Osteoblast (primary cell): ENCODE data around the gene PABPC1L. TPM values are rescaled to one million over a fixed set of nuclear protein-coding genes. Genes with fewer than 3 reads are reported as not detected.

ENCODE experiments used
- DNase-seq: peaks from one replicate; pipeline ENCODE4 v3.0.0; 2011; ENCODE audit warnings: low spot score, mixed read lengths; ENCODE audit not compliant: insufficient read length; ENCODE audit errors: missing footprints
- H2AFZ ChIP-seq: 2 replicates; pipeline ENCODE4 v1.6.0; 2011; ENCODE audit warnings: mild to moderate bottlenecking, low read length
- H3K27ac ChIP-seq: 2 replicates; pipeline ENCODE4 v1.5.1; 2011; ENCODE audit warnings: mild to moderate bottlenecking, low read depth, low read length, moderate library complexity
- H3K27me3 ChIP-seq: 2 replicates; pipeline ENCODE4 v1.6.0; 2012; ENCODE audit warnings: mild to moderate bottlenecking, control low read depth, inconsistent platforms, low read length, moderate library complexity; ENCODE audit not compliant: insufficient read depth
- H3K36me3 ChIP-seq: 2 replicates; pipeline ENCODE4 v1.5.1; 2011; ENCODE audit warnings: mild to moderate bottlenecking, low read length, control low read depth, moderate library complexity; ENCODE audit not compliant: insufficient read depth
- H3K4me1 ChIP-seq: 2 replicates; pipeline ENCODE4 v1.5.1; 2011; ENCODE audit warnings: mild to moderate bottlenecking, low read length, control low read depth, moderate library complexity; ENCODE audit not compliant: insufficient read depth
- H3K4me2 ChIP-seq: 2 replicates; pipeline ENCODE4 v1.6.0; 2011; ENCODE audit warnings: mild to moderate bottlenecking, low read length; ENCODE audit not compliant: insufficient read depth
- H3K4me3 ChIP-seq: fragments of 200-600 bp; sonication (generic); 3 replicates; pipeline ENCODE4 v1.5.1; 2012; ENCODE audit warnings: mild to moderate bottlenecking, low read length, inconsistent platforms; ENCODE audit not compliant: insufficient read depth
- H3K79me2 ChIP-seq: 2 replicates; pipeline ENCODE4 v1.6.0; 2012; ENCODE audit warnings: mild to moderate bottlenecking, low read length, control low read depth, inconsistent platforms; ENCODE audit not compliant: insufficient read depth
- H3K9me3 ChIP-seq: 2 replicates; pipeline ENCODE4 v1.5.1; 2011; ENCODE audit warnings: low read depth, low read length, control low read depth
- H4K20me1 ChIP-seq: 2 replicates; pipeline ENCODE4 v1.6.0; 2012; ENCODE audit warnings: mild to moderate bottlenecking, low read length, control low read depth; ENCODE audit not compliant: insufficient read depth
- total RNA-seq: library from RNA; depleted of rRNA; stranded (reverse); fragments of >200 nt; gene quantifications from 2 replicates; pipeline ENCODE4 v1.2.3, GENCODE V29; 2012
- TF ChIP-seq, protein P1 (sequence below): IDR thresholded peaks from 2 replicates; pipeline ENCODE4 v1.5.1; 2011; ENCODE audit warnings: mild to moderate bottlenecking, low read depth, low read length, moderate library complexity; ENCODE audit errors: extremely low read depth

Gene PABPC1L
- total RNA-seq, 1 donor: 15.6 TPM

DNA sequence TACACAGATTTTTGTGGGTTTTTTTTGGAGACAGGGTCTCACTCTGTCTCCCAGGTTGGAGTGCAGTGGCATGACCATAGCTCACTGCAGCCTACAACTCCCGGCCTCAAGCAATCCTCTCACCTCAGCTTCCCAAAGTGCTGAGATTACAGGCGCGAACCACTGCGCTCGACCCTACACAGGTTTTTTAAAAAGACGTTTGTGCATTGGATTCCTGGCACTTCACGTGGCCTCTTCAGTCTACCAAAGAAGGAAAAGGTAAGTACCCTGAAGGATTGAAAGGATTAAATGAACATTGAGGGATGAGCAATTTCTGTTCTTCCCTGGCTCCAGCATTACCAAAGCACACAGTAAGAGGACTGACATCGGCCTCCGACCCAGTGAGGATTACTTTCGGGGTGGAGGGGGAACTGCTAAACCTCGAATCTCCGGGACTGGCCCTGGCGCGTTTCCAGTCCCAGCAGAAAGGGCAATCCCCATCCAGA is 24.9 kb upstream of the PABPC1L start:
- Histone ChIP-seq H3K4me3 (peak overlapping the region; percentile 95), H3K79me2 (peaks cover 51% of the 10 kb centered on the region), H3K27me3 (peaks cover 2% of the 10 kb centered on the region), H2AFZ (peak overlapping the region; percentile 97), H4K20me1 (peaks cover 40% of the 10 kb centered on the region), H3K27ac (peak overlapping the region; percentile 59), H3K4me2 (peak overlapping the region; percentile 91), H3K9me3 (no peaks in the 10 kb centered on the region), H3K36me3 (no peaks in the 10 kb centered on the region), H3K4me1 (peaks cover 30% of the 10 kb centered on the region)
- TF ChIP-seq, protein P1, sequence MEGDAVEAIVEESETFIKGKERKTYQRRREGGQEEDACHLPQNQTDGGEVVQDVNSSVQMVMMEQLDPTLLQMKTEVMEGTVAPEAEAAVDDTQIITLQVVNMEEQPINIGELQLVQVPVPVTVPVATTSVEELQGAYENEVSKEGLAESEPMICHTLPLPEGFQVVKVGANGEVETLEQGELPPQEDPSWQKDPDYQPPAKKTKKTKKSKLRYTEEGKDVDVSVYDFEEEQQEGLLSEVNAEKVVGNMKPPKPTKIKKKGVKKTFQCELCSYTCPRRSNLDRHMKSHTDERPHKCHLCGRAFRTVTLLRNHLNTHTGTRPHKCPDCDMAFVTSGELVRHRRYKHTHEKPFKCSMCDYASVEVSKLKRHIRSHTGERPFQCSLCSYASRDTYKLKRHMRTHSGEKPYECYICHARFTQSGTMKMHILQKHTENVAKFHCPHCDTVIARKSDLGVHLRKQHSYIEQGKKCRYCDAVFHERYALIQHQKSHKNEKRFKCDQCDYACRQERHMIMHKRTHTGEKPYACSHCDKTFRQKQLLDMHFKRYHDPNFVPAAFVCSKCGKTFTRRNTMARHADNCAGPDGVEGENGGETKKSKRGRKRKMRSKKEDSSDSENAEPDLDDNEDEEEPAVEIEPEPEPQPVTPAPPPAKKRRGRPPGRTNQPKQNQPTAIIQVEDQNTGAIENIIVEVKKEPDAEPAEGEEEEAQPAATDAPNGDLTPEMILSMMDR: no peak
- DNase-seq: no peak

DNA sequence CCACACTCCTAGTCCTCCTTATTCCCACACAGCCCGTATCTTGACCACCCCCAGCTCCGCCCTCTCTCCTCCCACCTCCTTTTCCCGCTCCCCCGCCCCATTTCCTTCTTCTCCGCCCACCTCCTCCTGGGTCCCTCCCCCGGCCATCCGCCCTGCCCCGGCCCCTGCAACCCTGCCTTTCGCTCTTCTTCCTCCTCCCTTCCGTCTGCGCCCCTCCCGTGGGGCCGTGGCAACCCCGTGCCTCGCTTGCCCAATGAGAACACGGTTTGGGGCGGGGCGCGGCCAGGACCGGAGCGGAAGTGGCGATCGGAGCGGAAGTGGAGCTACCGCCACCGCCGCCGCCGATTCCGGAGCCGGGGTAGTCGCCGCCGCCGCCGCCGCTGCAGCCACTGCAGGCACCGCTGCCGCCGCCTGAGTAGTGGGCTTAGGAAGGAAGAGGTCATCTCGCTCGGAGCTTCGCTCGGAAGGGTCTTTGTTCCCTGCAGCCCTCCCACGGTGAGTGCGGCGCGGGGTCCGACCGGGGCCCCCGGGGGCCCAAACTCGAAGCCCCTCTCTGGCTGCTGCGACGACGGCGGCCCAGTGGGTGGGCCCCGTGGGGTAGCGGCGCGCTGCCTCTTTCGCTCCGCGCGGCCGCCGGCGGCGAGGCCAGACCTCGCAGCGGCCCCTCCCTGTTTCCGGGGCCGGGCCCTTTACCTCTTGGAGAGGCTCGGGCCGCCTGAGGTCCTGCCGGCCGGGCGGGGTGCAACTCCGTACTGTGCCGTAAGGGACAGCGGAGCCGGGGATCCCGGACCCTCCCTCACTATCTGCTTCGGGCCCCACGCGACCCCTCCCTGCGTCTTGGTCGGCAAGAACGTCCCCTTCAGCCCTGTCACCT is 24.2 kb upstream of the PABPC1L start, which contains the start of gene YWHAB:
YWHAB (plus strand) TSS at position 314 of the 874 bp plus-strand sequence. CDS start 15,829 bp downstream, outside the sequence.
- H3K36me3 ChIP-seq: no peaks in the 10 kb centered on the region
- H3K27me3 ChIP-seq: peaks cover 2% of the 10 kb centered on the region
- TF ChIP-seq, protein P1: no peak
- peak; percentile 99 for DNase-seq
- peaks cover 56% of the 10 kb centered on the region for H3K79me2 ChIP-seq
- H3K9me3 ChIP-seq: no peaks in the 10 kb centered on the region
- peak within 1 kb of the TSS; percentile 91 for H3K4me2 ChIP-seq
- peak within 1 kb of the TSS; percentile 95 for H3K4me3 ChIP-seq
- peak within 1 kb of the TSS; percentile 77 for H3K27ac ChIP-seq
- peaks cover 30% of the 10 kb centered on the region for H3K4me1 ChIP-seq
- peaks cover 44% of the 10 kb centered on the region for H4K20me1 ChIP-seq
- peak within 1 kb of the TSS; percentile 97 for H2AFZ ChIP-seq

DNA sequence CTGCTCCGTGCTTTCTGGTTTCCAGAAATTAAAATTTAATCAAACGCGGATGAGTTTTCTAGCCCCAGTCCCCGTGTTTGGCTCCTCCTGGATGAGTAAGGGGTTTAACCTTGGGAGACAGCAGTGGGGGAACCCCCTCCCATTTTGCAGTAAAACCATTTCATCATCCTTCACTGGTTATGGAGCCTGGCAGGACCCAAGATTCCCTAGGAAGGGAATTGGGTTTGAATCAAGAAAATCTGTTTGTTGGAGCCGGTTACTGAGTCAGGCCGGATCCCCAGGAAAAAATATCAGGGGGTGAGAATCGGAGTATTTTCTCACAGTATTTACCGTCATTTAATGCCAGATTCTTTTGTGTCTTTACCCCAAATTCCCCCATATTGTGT is 23.6 kb upstream of the PABPC1L start:
- DNase-seq: no peak
- Histone ChIP-seq H3K79me2 (peaks cover 62% of the 10 kb centered on the region), H3K9me3 (no peaks in the 10 kb centered on the region), H3K27me3 (peaks cover 2% of the 10 kb centered on the region), H3K4me1 (peaks cover 30% of the 10 kb centered on the region), H2AFZ (peak overlapping the region; percentile 37), H3K4me2 (peak overlapping the region; percentile 75), H3K4me3 (peak overlapping the region; percentile 95), H4K20me1 (peaks cover 48% of the 10 kb centered on the region), H3K36me3 (no peaks in the 10 kb centered on the region), H3K27ac (peak overlapping the region; percentile 77)
- TF ChIP-seq, protein P1: no peak

DNA sequence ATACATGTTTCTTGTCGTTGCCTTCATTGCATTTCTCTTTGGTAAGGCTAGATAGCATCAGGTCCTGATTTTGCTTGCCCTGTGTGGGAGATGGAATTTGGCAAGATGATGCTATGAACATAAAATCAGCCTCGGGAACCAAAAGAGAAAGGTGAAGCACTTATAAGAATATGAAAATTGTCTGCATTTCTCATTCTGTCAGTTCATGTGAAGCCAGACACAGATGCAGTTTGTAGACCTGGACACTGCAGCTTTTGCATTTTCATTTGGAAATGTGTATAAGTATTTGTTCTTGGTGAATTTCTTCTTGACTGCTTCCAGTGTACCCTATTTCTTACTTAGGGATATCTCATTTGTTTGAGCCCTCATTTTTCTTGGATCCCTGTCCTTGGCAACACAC is 23.0 kb upstream of the PABPC1L start:
- H4K20me1 ChIP-seq: peaks cover 52% of the 10 kb centered on the region
- no peaks in the 10 kb centered on the region for H3K9me3 ChIP-seq
- no peaks in the 10 kb centered on the region for H3K36me3 ChIP-seq
- no peak overlapping the region for H2AFZ ChIP-seq
- TF ChIP-seq, protein P1: no peak
- H3K79me2 ChIP-seq: peaks cover 68% of the 10 kb centered on the region
- H3K27me3 ChIP-seq: no peaks in the 10 kb centered on the region
- DNase-seq: peak; percentile 49
- peak overlapping the region; percentile 77 for H3K27ac ChIP-seq
- peak overlapping the region; percentile 75 for H3K4me2 ChIP-seq
- peak overlapping the region; percentile 95 for H3K4me3 ChIP-seq
- peaks cover 30% of the 10 kb centered on the region for H3K4me1 ChIP-seq
